VCaP (cell line): ENCODE results near the gene TNPO1.

Experiments used
- H3K27ac ChIP-seq: fragments of 450-650 bp; 2 replicates; pipeline ENCODE4 v1.5.1; 2017
- CTCF ChIP-seq: fragments of 450-650 bp; conservative IDR thresholded peaks from 2 replicates; pipeline ENCODE4 v1.5.1; 2017; ENCODE audit warnings: mild to moderate bottlenecking, moderate library complexity

TNPO1 gene

GRCh38 chr5:72812488-72812887, 4.0 kb upstream of the TNPO1 start:
- no peak for TF ChIP-seq CTCF
- no peak overlapping the region for H3K27ac ChIP-seq

DNA sequence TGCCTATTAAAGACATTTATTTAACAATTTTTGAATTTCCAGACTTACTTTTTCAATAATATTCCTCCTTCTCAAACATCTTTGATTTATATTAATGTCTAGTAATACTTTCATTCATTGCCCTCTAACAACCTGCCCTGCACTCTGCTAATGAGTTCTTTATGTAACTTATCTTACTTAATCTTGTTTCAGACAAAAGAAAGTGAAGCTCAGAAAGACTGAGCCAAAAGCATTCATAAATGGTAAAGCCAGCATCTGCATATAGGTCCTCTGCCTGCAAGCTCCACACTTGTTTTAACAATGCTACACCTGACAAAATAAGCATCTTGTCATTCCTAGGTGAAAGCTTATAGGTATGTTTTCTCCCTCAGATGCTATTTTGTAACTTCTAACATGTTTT, 2.4 kb upstream of the TNPO1 start:
- no peak overlapping the region for H3K27ac ChIP-seq
- no peak for TF ChIP-seq CTCF

- TF ChIP-seq CTCF, result no peak
- peak overlapping the region; percentile 89 for H3K27ac ChIP-seq
Measured at GRCh38 chr5:72814864-72815263, 1.6 kb upstream of the TNPO1 start.

DNA sequence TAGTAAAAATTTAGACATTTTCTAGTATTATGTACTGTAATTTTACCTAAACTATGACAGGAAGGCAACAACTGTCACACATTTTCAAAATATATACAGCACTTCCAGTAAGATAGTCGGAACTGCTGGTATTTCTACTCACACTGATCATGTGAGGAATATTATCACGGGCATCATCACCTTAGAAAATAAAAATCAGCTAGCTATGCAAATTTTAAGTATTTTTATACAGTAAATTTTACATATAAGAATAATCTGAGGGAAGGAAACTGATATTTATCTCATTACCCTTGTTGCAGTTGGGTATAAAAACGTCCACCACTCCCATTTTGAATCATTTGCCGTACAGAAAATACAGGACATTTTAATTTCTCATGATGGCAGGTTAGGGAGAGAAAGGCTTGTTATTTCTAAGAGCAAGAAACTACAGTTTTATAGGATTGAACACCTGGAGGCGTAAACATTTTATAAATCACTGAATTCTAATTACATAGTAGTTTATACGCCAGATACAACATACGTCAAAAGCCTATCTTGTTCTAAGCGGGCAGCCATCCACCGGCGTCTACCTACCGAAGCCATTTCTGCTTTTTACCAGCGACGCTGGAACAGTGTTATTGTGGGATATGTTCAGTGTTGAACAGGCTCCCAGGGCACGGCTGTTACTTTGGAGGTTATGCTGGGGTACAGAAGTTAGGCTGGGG, 729 bp upstream of the TNPO1 start:
- TF ChIP-seq CTCF, result no peak
- H3K27ac ChIP-seq, result peak overlapping the region; percentile 89

DNA sequence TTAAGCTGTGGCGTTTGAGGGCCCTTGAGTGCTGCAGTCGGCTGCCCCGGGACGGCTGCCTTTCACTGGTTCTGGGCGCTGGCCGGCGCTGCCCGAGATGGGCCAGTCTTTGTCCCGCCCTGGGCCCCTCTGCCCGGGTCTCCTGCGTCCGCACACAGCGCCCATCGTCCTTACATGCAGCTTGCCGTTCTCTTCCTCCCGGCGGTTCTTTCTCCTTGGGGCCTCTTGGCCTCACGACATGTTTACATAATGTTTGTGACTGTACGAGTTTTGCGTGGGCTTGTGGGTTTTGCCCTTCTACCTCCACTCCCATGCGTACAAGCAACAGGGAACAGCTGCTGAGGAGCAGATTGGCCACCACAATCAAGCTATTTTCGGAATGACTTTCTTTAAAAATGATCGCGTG, 618 bp downstream of the TNPO1 start:
- TF ChIP-seq CTCF, result no peak
- H3K27ac ChIP-seq, result peak overlapping the region; percentile 89

GRCh38 chr5:72817671-72818266, 1.3 kb downstream of the TNPO1 start:
- no peak for TF ChIP-seq CTCF
- H3K27ac ChIP-seq, result peak overlapping the region; percentile 89

DNA sequence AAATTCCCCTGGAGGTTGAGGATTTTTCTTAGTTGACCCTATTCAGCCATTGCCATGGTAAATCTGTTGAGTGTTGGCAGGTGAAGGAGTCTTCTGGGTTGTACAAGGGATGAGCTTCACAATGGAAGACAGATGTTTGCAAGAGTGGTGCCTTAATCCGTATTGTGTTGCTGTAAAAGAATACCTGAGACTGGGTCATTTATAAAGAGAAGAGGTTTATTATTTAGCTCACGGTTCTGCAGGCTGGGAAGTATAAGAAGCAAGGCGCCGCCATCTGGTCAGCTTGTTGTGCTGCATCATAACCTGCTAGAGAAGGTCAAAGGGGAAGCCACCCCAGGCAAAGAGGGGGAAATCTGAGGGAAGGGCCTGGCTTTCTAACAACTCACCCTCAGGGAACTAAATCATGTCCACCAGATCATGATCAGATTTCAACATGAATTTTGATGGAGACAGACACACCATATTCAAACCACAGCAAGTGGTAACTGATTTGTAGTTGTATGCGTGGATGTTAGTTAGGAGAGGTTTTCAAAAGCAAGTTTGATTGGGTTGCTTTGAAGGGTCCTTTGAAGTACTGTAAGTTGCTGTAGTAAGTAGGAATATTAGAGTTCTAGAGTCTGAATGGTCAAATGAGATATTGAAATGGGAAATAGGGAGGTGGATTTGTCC, 2.5 kb downstream of the TNPO1 start:
- no peak overlapping the region for H3K27ac ChIP-seq
- TF ChIP-seq CTCF, result peak; percentile 74
